ENCODE data around the gene DROSHA.

Gene DROSHA

DNA sequence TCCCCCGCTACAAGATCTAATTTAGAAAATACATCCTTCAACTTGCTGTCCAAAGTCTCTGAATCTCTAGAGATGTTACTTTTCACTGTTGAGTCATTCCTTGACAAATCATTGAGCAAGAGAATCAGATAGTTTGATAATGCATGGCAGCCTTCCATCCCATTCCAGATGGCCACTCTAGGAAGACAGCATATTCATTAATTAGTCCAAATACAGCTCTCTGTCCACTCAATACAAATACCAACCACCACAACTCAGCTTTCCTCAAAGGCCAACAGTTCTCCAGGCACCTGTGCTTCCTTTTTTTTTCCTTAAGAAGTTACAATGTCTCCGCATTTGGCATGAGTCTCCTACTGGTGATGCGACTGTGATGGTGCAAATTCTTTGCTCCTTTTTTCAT lies 72.3 kb downstream of the DROSHA start:
- no peak for DNase-seq

DNA sequence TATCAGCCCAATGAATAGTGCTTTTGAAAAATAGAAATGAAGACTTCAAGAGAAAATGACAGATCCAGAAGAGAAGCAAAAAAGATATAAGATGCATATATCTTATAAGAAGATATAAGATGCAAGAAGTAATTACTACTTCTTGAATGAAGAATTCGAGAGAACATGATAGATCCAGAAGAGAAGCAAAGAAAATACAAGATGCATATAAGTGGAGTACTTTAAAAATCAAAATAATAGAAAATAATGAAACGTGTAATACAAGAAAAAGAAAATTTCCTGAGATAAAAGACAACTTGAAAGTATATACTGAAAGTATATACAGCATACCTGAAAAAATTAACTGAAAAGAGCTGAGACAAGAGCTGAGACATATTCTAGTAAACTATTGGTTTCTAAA lies 76.7 kb downstream of the DROSHA start:
- DNase-seq, result no peak

DNA sequence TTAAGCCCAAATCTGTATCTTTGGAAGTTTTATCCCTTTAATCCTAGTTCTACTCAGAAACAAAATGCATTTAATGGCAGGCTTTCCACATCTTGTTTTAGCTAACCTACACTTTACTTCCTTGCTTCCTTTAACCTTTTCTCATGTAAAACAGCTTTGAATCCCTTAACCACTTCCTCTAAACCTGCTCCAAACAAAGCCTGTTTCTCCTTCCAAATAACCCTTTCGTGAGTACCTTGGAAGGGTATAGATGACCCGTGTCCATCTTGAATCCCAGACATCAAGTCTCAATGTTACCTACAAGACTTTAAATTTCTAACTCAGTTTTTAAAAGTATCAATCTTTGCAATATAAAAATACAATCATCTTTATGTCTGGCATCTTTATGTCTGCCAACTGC lies 78.4 kb downstream of the DROSHA start:
- DNase-seq, result no peak

DNA sequence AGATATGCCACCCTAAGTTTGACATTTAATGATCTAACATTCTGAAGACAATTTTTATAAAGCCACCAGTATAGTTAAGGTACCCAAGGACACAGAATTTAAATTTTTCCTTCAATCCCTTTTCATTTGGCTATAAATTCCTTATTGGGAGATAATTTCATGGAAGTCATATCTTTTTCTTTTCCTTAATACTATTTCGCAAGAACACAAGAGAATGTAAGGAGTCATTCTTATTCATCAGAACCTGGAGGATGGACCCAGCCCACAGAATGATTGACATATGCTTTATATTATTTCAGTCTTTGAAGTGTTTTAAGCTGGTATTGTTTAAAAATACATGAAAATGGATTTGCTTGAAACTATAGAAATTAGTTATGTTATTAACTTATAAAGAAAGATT lies 79.6 kb downstream of the DROSHA start:
- DNase-seq, result no peak

DNA sequence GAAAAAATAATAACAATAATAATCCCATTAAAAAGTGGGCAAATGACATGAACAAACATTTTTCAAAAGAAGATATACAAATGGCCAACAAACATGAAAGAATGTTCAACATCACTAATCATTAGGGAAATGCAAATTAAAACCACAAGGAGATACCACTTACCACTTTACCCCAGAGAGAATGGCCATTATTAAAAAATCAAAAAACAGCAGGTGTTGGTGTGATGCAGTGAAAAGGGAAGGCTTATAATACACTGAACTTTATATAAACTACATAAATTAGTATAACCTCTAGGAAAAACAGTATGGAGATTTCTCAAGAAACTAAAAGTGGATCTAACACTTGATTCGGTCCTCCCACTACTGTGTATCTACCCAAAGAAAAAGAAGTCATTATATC lies 81.9 kb downstream of the DROSHA start:
- DNase-seq, result no peak

DNA sequence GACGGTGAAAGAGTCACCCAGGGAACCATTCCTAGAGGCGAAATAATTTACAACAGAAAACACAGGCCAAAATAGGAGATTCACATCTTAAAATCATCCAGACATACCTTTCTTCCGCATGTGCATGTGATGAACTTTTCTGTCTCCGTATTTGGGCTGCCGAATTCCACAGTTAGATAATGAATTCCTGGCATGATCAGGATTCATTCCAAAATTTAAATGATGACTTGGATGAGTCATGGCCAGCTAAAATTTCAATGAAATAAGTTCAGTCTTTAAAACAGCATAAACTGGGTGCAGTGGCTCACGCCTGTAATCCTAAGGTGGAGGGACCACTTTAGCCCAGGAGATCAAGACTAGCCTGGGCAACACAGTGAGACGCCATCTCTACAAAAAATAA lies 82.7 kb downstream of the DROSHA start:
- no peak for DNase-seq

DNA sequence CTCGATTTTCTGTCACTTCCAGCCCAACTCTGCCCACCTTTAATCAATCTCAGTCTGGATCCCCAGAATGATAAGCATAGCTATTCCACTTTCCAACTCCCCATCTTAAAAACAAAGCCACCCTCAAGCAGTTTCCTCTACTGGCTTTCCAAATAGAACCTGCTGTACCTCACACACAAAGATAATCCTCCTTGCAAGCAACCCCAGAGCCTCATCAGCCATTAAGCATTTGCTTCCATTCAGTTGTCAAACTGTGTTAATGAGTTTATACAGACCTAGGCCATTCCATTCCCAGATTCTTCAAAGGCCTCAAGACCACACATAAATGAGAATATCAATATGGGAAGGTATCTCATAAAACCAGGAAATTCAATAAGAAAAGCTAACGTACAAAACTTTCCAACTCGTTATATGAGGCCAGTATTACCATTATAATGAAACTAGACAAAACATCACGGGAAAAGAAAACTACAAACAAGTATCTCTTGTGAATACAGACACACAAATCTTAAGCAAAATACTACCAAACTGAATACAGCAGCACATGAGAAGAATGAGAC lies 86.8 kb downstream of the DROSHA start:
- DNase-seq, result no peak

DNA sequence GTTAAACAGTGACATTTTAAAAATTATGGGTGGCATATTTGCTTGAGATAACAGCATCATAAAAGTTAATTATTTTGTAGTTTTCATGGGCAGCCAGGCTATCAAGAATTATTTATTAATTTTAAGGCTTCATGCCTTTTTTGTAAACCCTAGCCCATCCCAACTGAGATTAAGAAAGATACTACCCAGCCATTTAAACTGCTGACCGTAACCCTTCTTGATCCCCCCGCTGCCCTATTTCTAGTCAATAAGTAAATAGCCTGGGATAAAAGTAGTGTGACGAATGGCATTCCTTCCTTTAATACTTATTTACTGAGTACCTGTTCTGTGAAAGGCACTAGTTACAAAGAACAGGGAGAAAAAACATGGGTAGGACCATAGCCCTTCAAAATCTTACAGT lies 88.3 kb downstream of the DROSHA start:
- DNase-seq, result no peak

DNA sequence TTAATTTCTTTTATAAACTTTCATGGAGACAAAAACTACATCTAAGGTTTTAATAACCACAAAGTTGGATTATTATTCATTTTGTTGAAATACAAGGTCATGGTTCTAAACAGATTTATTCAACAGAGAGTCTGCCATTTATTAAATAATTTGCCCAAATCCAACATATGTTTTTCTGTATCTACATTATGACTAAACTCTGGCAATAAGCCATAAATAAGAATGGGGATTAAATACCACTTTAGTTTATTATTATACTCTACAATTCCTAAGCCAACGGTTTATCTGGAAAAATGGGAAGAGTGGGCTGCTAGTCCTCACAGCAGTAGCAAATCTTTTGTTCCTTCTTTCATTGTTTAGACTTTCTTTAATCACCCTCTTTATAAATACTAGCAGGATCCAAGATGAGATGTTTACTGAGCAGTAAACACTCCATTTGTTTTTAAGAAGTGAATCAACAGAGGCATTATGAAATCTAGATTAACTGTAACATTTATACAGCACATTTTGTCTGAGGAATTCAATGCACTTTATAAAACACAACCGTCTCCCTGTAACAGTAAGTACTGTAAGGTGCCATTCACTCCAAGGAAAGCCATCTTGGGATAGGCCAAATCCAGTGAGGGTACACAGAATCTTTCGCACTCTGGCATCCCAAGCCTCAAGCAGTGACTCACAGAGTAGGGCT lies 89.7 kb downstream of the DROSHA start:
- DNase-seq, result no peak

DNA sequence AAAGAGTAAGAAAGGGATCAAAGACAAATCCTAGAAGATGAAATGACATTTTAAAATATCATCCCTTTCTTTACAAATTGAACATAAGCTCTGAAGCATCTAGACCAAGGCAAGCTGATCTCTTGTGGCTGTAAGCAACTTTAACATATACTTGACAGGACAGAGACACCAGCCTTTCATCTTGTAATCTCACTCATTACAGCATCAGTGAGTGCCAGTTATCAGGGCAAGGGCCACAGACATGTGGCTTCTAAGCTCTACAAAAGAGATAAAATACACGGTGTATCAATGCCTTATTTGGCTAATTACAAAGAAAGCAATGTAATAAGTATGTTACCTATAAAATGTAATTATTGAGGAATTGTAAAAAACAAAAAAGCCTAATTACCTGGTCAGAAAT lies 95.0 kb downstream of the DROSHA start:
- DNase-seq, result no peak

DNA sequence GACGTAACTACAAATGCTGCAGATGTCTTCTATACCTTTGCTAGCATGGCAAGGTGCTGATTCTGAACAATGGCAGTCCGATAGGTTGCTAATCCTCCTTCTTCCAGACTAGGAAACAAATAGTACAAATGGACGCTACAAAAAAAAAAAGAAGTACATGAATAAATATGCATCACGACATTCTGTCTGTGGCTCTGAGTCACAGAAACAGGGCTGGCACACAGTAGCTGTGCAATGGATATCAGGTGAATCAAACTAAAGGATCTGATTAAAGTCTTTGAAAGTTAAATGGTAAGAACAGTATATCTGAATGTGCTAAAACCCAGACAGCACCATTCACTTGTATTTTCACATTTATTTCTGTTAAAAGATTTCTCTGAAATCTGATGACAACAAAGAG lies 96.2 kb downstream of the DROSHA start:
- DNase-seq, result no peak

DNA sequence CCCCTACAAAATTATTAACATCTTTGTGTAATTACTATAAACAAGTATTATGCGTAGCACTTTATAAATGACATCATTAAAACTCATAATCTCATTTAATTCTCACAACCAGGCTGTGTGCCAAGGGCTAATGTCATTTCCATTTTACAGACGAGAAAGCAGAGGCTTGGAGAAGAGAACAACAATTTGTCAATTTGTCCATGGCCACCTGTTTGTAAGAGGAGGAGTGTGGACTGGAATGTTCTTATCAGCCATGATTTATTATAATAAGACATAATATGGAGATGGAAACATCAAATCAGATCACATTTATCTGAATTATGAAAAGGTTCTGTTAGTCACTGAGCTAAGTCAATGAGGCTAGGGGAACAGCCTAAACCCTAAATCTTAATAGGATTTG lies 97.0 kb downstream of the DROSHA start:
- no peak for DNase-seq

DNA sequence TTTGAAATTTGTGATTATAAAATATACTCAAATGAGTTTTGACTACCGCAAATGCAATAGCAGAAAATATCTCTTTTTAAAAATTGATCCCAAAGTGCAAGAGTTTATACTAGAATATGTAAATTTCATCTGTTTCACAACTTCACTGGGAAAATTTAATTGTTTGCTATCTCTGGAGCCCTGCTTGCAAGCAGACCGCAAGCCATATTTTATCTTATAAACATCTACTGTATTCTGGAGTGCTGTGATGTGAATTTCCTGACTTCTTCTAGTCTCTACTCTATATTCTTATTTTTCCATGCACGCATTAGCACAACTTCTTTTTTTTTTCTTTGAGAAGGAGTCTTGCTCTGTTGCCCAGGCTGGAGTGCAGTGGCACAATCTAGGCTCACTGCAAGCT lies 98.7 kb downstream of the DROSHA start:
- no peak for DNase-seq

DNA sequence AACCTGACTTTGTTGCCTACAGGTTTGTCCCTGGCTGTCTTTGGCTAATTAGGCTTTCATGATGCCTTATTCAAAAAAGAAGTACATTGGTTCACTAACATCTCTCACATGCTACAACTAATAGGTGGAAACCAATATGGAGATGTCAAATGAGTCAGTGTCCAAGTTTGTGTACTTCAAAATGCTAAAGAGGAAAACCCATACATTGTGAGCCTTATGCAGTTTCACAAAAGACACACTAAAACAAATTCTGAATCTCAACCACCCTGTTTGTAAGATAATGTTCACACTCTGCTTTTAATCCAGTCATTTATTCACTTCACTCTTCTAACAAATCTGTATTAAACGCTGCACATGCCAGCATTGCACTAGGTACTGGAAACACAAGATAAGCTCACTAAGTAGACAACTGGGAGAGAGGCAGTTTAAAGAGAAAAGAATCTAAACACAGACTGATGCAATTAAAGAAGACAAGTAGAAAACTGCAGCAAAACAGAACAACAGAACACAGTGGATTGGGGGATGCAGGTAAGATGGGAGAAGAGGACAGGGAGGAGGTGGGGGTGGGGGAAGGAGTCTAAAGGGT lies 104.1 kb downstream of the DROSHA start:
- DNase-seq, result no peak

DNA sequence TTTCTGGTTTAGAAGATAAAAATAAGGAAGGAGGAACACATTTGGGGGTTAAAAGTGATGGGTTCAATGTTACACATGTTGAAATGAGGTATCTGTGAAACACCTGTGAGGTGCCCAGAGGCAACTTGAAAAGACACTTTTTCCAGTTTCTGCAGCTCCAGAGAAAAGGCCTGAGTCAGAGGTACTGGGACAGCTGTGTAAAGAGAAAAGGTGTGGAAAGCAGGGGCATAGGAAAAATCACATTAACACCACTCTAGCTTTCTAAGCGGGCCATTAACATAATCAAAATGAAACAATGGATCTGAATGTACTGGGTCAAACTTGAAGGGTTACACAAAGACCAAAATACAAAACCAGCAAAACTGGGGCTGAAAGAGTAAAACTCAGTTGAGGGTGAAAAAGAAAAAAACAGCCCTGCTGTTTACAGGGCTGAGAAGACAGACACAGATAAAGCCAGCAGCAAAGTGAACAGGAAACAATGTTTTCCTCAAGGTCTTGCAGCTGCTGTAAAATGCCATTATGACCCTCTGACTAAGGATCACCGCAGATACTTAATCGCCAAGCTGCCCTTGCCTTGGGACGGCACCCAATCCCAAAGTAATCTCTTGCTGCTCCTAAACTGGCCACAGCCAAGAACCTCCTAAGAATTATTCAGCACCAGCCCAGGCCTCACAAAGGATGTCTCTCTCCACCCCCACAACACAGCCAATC lies 104.7 kb downstream of the DROSHA start:
- DNase-seq, result no peak

DNA sequence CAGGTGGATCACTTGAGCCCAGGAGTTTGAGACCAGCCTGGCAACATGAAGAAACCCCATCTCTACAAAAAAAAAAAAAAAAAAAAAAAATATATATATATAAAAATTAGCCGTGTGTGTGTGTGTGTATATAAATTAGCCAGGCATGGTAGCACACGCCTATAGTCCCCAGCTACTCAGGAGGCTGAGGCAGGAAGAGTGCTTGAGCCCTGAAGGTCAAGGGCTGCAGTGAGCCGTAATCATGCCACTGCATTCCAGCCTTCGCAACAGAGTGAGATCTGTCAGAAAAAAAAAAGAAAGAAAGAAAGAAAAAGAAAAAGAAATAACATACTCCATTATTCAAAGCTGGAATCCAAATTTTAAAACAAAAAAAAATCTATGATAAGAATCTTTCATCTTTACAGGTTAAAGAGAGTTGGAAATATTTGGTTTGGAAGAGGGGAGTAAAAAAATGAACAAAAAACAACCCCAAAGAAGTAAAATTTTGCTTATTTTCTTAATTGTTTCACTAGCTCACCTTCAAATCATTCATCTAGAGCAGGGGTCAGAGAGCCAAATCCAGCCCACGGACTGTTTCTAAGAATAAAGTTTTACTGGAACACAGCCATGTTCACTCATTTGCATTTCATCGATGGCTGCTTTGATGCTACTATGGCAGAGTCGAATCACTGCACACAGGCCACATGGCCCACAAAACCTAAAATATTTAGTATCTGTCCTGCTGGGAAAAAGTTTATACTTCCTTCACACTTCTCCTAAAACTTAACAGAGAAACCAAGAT lies 109.9 kb downstream of the DROSHA start:
- DNase-seq, result no peak

DNA sequence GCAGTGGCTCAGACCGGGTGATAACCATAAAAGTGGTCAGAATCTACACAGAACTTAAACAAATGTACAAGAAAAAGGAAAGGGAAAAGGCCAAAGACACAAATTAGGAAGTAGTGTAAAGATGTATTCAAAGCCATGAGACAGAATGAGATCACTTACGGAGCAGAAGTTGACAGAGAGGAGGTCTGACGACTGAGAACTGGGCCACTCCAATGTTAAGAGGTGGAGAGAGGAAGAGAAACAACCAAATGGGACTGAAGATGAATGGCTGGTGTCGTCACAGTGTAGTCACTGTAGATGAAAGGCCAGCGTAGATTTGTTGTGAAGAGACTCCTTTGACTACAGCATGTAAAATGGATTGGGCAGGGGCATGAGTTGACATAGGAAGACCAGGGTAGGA lies 114.4 kb downstream of the DROSHA start:
- DNase-seq, result no peak

DNA sequence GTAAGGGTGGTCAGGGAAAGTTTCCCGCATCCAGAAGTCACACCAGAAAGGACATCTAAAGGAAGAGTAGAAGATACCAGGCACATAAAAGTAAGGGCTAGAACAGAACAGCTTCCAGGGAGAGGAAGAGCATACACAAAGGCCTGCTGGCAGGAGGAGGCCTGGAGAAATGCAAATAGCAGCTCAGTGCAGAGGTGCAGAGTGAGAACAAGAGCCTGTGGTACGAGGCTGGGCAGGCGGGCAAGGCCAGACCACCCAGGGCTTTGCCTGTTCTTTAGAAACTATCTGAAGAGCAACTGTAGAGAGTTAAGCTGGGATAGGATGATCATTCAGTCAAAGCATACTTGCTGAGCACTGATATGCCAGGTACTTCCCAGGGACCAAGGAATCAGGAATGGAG lies 115.3 kb downstream of the DROSHA start:
- DNase-seq, result no peak

DNA sequence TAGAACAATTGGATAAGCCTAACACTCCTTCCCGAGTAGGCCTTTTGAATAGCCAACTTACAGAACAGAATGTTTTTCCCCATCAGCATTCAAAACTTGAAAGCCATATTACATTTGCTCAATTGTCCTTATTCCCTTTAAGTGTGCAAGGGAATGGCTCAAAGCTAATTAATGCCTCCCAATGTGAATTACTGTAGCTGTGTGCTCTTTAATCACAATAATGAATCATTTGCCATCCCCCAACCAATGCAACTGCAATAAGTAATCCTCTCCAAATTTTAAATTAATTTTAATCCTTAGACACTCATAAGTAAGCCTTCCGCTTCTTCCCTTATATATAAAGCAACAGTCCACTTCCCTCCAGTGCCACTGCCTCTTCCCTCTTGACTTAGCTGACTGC lies 115.9 kb downstream of the DROSHA start:
- DNase-seq, result no peak

DNA sequence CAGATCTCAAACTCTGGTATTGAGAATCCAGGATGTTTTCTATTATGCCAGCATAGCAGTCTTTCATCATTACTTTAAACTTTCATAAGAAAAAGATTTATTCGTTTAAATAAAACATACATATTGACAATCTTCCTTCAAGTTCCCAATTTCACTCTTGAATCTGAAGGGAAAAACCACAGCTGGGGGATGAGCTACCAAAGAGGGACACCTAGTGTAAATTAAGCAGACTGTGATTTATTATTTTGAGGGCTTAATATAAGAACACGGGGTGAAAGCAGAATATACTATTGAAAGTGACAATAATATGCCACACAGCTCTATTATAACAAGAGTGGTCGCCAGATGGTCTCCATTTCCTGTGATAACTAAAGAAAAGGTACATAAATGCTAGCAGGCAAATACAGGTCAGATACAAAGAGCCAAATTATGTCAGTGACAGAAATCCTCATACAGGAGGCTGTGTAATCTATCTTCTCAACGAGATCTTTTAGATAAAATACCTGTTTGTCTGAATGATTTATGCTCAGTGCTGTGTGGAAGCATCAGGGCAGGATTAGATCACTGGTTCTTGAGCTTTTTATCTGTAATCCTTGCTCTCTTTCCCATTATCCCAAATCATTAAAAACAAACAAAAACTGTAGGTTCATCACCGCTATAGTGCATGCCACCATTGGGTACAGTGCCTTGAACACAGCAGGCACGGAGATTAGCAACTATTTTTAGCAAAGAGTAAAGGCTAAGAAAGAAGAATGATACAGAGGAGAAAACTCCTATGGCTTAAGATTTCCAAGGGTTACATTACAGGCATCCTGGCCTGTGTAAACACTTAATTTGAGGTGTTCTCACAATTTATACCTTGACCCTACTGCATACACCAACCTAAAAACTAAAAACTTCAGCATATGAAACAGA lies 116.6 kb downstream of the DROSHA start:
- no peak for DNase-seq

DNA sequence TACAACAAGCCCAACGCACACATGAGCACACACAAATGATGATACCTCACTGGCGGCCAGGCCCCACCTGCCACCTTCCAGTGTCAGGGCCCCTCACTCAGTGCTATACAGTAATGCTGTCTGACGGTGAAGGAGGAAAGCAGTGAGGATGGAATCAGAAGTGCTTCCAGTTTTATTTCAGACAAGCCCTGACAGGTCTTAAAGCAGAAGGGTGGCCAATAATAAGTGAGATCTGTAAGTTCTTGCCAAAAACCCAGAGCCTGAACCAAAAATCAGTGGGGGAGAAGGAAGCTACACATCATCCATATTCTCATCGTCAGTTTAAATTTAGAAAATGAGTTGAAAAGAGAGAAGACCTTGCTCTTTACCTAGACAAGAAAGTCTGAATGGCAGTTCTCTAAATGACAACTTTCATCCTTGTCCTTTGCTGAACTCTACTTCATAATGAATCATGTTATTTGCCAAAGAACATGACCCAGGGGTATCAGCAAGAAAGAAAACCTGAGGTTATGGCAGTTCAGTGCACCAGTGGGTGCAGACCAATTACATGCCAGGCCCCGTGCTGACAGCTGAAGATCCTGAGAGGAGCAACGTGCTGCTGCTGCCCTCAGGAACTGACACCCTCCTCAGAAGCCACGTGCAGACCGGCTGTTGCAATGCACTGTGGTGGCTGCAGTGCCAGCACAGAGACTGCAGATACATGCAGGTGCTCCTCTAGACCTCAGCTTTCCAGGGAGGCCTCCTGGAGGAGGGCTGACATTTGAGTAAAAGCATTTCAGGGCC lies 118.7 kb downstream of the DROSHA start:
- DNase-seq, result peak; percentile 43

DNA sequence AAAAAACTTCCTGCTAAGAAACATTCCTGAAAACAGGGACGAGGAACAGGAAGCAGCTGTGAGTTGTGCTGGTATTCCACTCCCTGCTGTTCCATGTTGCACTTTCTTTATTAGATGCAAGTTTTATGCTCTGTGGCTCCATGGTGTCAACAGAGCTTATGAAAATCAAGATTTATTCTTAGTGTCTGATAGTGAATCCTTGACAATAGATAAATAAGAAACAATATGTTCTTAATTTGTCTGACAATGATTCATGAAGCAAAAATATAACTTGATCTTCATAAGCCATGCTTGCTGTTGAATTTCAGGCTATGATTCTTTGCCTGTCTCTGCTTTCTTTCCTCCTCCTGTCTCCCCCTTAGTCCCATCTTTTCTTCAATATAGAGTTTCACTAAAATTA lies 119.6 kb downstream of the DROSHA start:
- DNase-seq, result no peak

Data from stimulated activated CD8-positive, alpha-beta memory T cell treated with anti-CD3 and anti-CD28 coated beads, Interleukin-4, amount 100 ng/mL, for 48 hours (primary cell).